NB4 (cell line): Measurements from ENCODE around the gene ENAH.

Source experiments
- MYC ChIP-seq: IDR thresholded peaks from 2 replicates; pipeline ENCODE4 v1.6.1; 2011; ENCODE audit warnings: low read depth, low read length
- TF ChIP-seq, protein P1 (sequence below): IDR thresholded peaks from one replicate; pipeline ENCODE4 v1.5.1; 2012; ENCODE audit warnings: low read depth, low read length

DNA sequence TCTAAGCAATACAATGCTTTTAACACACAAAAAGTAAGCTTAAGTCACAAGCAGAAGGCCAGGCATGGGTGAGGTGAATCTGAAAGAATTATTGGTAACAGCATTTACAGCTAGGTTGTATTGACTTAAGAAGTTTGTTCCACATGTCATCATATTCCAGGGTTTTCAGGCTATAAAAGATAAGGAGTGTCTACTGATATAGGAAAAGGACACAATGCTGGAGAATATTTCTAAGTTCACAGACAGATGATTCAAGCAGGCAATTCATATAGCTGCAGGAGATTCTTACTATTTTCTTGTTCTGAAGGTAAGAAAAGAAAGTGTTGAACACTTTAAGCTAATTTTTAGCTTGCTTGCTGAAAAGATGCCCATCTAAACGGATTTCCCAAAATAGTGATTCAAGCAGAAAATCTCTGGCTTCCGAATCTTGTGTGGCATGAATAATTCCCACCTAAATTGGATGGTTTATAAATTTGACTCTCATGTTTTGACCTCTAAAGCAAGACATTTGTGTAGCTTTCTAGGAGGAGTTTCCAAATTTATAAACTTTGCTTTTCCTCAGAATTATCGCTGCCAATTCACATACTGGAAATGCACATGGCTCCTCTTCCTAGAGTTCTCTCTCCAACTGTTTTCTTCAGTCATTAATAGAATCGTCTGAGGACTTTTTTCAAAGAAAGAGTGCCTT is 129.5 kb downstream of the ENAH start:
- TF ChIP-seq, protein P1, sequence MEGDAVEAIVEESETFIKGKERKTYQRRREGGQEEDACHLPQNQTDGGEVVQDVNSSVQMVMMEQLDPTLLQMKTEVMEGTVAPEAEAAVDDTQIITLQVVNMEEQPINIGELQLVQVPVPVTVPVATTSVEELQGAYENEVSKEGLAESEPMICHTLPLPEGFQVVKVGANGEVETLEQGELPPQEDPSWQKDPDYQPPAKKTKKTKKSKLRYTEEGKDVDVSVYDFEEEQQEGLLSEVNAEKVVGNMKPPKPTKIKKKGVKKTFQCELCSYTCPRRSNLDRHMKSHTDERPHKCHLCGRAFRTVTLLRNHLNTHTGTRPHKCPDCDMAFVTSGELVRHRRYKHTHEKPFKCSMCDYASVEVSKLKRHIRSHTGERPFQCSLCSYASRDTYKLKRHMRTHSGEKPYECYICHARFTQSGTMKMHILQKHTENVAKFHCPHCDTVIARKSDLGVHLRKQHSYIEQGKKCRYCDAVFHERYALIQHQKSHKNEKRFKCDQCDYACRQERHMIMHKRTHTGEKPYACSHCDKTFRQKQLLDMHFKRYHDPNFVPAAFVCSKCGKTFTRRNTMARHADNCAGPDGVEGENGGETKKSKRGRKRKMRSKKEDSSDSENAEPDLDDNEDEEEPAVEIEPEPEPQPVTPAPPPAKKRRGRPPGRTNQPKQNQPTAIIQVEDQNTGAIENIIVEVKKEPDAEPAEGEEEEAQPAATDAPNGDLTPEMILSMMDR, result no peak
- no peak for TF ChIP-seq MYC
